ENCODE measurements around the gene NME7.

NME7 gene

DNA sequence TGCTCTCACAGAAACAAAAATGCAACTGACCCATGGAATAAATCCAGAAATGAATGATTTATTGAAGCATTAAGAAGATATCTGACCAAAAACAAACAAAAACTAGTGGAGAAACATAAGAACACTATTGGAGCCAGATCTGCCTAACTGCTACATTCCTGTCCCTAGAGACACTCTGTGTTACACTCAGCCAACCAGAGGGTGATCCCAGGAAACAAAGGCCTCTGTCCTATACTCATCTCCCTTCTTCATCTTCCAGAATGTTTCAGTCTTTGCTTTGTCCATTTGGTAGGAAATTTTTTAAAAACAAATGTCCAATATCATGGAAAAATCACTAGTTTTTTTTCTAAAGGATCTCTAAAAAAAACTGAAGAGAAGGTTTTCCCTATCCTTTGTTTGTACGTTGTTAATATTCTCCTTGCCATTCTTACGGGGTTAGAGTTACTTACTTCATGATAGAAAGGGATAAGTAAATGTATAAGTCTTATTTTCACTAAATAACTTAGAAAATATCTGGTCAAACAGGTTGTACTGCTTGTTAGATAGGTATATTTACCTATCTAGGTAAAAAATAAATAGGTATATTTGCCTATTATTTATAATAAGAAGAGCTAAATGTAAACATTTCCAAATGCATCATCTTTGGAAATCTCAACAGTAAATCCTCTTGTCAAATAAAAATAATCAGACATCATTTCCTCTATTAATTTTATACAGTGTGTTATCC lies 59.1 kb downstream of the NME7 start:
- Histone ChIP-seq H3K36me3 (ENCODE audit: control insufficient read depth in 2 of 2, insufficient read depth in 1 of 2, low read length in 2 of 2) (no peaks in the 10 kb centered on the region), H3K27ac (ENCODE audit: extremely low read depth, low read depth, low read length) (no peak overlapping the region), H3K4me1 (ENCODE audit: control insufficient read depth, insufficient read depth, low read length) (no peaks in the 10 kb centered on the region; the same call in 1 of the 2 replicates), H3K9me3 (ENCODE audit: control insufficient read depth, insufficient read depth, low read depth, low read length) (no peaks in the 10 kb centered on the region), H3K4me3 (ENCODE audit: low read depth, low read length) (no peak overlapping the region)
- POLR2A ChIA-PET: no interaction called here
- CTCF ChIA-PET: no interaction called here
- TF ChIP-seq, protein P1, sequence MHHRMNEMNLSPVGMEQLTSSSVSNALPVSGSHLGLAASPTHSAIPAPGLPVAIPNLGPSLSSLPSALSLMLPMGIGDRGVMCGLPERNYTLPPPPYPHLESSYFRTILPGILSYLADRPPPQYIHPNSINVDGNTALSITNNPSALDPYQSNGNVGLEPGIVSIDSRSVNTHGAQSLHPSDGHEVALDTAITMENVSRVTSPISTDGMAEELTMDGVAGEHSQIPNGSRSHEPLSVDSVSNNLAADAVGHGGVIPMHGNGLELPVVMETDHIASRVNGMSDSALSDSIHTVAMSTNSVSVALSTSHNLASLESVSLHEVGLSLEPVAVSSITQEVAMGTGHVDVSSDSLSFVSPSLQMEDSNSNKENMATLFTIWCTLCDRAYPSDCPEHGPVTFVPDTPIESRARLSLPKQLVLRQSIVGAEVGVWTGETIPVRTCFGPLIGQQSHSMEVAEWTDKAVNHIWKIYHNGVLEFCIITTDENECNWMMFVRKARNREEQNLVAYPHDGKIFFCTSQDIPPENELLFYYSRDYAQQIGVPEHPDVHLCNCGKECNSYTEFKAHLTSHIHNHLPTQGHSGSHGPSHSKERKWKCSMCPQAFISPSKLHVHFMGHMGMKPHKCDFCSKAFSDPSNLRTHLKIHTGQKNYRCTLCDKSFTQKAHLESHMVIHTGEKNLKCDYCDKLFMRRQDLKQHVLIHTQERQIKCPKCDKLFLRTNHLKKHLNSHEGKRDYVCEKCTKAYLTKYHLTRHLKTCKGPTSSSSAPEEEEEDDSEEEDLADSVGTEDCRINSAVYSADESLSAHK (tag by site-specific recombination; IDR thresholded peaks at IDR 0.05): no peak

DNA sequence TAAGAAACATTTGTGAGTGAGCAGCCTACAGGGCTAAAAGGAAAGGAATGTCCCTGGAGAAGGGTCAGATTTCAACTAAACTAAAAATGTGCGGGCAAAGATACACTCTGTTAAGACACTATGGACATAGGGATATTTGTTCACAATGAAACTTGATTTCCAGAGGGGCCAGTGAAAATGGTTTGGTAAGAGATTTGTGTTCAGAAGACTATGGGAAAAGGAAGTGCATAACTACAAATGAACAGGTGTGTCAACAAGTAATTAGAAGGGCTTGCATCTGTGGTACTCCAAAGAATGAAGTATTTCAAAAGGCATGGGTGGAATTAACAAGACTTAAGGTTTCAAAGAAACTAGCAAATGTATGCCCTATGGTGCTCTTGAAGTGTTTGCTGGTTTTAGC lies 60.4 kb downstream of the NME7 start:
- H3K36me3 ChIP-seq (ENCODE audit: control insufficient read depth in 2 of 2, insufficient read depth in 1 of 2, low read length in 2 of 2): no peaks in the 10 kb centered on the region
- no peaks in the 10 kb centered on the region; the same call in 1 of the 2 replicates for H3K4me1 ChIP-seq (ENCODE audit: control insufficient read depth, insufficient read depth, low read length)
- no peaks in the 10 kb centered on the region for H3K9me3 ChIP-seq (ENCODE audit: control insufficient read depth, insufficient read depth, low read depth, low read length)
- ChIA-PET POLR2A (no interaction called here), CTCF (no interaction called here)
- no peak overlapping the region for H3K4me3 ChIP-seq (ENCODE audit: low read depth, low read length)
- no peak overlapping the region for H3K27ac ChIP-seq (ENCODE audit: extremely low read depth, low read depth, low read length)
- no peak for TF ChIP-seq ZXDB (tag by site-specific recombination; IDR thresholded peaks at IDR 0.05)
- no peak for TF ChIP-seq ZNF76 (tag by site-specific recombination; IDR thresholded peaks at IDR 0.05; ENCODE audit: borderline replicate concordance, low read depth)
- TF ChIP-seq ZNF701 (tag by site-specific recombination; IDR thresholded peaks at IDR 0.05): no peak
- TF ChIP-seq, protein P2, sequence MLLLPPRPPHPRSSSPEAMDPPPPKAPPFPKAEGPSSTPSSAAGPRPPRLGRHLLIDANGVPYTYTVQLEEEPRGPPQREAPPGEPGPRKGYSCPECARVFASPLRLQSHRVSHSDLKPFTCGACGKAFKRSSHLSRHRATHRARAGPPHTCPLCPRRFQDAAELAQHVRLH (tag by site-specific recombination; IDR thresholded peaks at IDR 0.05): no peak
- no peak for TF ChIP-seq ZNF621 (tag by site-specific recombination; IDR thresholded peaks at IDR 0.05)
- TF ChIP-seq SP2 (tag by site-specific recombination; IDR thresholded peaks at IDR 0.05): no peak
- TF ChIP-seq TCF7L2 (IDR thresholded peaks at IDR 0.05; ENCODE audit: borderline replicate concordance, low read depth, low read length): no peak
- TF ChIP-seq, protein P3, sequence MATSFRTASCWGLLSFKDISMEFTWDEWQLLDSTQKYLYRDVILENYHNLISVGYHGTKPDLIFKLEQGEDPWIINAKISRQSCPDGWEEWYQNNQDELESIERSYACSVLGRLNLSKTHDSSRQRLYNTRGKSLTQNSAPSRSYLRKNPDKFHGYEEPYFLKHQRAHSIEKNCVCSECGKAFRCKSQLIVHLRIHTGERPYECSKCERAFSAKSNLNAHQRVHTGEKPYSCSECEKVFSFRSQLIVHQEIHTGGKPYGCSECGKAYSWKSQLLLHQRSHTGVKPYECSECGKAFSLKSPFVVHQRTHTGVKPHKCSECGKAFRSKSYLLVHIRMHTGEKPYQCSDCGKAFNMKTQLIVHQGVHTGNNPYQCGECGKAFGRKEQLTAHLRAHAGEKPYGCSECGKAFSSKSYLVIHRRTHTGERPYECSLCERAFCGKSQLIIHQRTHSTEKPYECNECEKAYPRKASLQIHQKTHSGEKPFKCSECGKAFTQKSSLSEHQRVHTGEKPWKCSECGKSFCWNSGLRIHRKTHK (tag by site-specific recombination; IDR thresholded peaks at IDR 0.05): no peak
- TF ChIP-seq GLIS1 (tag by site-specific recombination; IDR thresholded peaks at IDR 0.05): no peak
- no peak for TF ChIP-seq ZNF426 (tag by site-specific recombination; IDR thresholded peaks at IDR 0.05)
- TF ChIP-seq ZNF239 (tag by site-specific recombination; IDR thresholded peaks at IDR 0.05): no peak
- TF ChIP-seq, protein P4, sequence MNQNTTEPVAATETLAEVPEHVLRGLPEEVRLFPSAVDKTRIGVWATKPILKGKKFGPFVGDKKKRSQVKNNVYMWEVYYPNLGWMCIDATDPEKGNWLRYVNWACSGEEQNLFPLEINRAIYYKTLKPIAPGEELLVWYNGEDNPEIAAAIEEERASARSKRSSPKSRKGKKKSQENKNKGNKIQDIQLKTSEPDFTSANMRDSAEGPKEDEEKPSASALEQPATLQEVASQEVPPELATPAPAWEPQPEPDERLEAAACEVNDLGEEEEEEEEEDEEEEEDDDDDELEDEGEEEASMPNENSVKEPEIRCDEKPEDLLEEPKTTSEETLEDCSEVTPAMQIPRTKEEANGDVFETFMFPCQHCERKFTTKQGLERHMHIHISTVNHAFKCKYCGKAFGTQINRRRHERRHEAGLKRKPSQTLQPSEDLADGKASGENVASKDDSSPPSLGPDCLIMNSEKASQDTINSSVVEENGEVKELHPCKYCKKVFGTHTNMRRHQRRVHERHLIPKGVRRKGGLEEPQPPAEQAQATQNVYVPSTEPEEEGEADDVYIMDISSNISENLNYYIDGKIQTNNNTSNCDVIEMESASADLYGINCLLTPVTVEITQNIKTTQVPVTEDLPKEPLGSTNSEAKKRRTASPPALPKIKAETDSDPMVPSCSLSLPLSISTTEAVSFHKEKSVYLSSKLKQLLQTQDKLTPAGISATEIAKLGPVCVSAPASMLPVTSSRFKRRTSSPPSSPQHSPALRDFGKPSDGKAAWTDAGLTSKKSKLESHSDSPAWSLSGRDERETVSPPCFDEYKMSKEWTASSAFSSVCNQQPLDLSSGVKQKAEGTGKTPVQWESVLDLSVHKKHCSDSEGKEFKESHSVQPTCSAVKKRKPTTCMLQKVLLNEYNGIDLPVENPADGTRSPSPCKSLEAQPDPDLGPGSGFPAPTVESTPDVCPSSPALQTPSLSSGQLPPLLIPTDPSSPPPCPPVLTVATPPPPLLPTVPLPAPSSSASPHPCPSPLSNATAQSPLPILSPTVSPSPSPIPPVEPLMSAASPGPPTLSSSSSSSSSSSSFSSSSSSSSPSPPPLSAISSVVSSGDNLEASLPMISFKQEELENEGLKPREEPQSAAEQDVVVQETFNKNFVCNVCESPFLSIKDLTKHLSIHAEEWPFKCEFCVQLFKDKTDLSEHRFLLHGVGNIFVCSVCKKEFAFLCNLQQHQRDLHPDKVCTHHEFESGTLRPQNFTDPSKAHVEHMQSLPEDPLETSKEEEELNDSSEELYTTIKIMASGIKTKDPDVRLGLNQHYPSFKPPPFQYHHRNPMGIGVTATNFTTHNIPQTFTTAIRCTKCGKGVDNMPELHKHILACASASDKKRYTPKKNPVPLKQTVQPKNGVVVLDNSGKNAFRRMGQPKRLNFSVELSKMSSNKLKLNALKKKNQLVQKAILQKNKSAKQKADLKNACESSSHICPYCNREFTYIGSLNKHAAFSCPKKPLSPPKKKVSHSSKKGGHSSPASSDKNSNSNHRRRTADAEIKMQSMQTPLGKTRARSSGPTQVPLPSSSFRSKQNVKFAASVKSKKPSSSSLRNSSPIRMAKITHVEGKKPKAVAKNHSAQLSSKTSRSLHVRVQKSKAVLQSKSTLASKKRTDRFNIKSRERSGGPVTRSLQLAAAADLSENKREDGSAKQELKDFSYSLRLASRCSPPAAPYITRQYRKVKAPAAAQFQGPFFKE (tag by site-specific recombination; IDR thresholded peaks at IDR 0.05; ENCODE audit: borderline replicate concordance): no peak
- TF ChIP-seq ZNF600 (tag by site-specific recombination; IDR thresholded peaks at IDR 0.05): no peak

All from HEK293 (cell line).